Stomach (tissue), 4 donors: ENCODE data around the gene LAMTOR2.

ENCODE experiments used
- POLR2A ChIP-seq, 4 donors: fragments of 450-650 bp; IDR thresholded peaks; one replicate each; pipeline ENCODE4 v1.6.1; 2016; ENCODE audit warnings: antibody characterized with exemption in 4 of 4, control low read depth in 2 of 4, mild to moderate bottlenecking in 1 of 4, moderate library complexity in 1 of 4
- TF ChIP-seq, protein P1 (sequence below), 7 experiments: fragments of 450-650 bp in 4 of 7; fragments of 200-600 bp in 3 of 7; sonication (generic) in 3 of 7; IDR thresholded peaks; one replicate each; pipeline ENCODE4 v1.5.1; 2016 to 2019; ENCODE audit warnings: antibody characterized with exemption in 7 of 7, control low read depth in 2 of 7, mild to moderate bottlenecking in 1 of 7

DNA sequence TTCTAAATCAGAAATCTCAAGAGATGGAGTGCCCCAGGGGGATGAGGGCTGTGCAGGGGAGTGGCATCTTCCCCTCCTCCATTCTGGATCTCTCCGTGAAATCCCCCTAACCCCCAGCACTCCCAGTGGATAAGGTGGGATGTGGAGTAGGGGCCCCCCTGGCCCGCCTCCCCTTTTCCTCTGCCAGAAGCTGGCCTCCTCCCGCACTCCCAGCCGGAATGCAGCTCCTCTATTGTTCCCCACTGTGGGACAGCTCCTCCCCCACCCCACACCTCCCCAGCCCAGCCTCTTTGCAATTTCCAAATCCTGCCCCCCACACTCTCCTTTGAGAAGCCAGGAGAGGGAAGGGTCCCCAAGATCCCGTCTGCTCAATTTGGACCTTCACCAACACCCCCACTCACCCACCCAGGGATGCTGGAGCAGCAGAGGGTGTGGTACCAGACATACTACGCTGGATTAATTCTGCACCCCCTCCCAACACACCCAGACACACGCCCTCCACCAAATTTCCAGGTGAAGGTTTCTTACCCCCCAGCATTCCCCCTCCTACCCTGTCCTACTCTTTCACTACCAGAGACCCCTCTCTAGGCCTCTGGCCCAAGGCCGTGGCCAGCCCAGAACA, 25.8 kb downstream of the LAMTOR2 start:
- TF ChIP-seq, protein P1, sequence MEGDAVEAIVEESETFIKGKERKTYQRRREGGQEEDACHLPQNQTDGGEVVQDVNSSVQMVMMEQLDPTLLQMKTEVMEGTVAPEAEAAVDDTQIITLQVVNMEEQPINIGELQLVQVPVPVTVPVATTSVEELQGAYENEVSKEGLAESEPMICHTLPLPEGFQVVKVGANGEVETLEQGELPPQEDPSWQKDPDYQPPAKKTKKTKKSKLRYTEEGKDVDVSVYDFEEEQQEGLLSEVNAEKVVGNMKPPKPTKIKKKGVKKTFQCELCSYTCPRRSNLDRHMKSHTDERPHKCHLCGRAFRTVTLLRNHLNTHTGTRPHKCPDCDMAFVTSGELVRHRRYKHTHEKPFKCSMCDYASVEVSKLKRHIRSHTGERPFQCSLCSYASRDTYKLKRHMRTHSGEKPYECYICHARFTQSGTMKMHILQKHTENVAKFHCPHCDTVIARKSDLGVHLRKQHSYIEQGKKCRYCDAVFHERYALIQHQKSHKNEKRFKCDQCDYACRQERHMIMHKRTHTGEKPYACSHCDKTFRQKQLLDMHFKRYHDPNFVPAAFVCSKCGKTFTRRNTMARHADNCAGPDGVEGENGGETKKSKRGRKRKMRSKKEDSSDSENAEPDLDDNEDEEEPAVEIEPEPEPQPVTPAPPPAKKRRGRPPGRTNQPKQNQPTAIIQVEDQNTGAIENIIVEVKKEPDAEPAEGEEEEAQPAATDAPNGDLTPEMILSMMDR (IDR thresholded peaks at IDR 0.05) = no peak
- TF ChIP-seq POLR2A (IDR thresholded peaks at IDR 0.05) = no peak
